T-helper 1 cell (primary cell): Measurements from ENCODE around the gene RNF34.
A peak's percentile ranks its signal among the peaks of the same experiment; 100 is the strongest.

ENCODE experiments used
- DNase-seq, 5 donors: peaks; one replicate each; pipeline ENCODE4 v3.0.0-alpha.2; 2012 to 2020

Gene RNF34

GRCh38 chr12:121390856-121391255, 9.1 kb upstream of the RNF34 start:
- DNase-seq, result no peak

DNA sequence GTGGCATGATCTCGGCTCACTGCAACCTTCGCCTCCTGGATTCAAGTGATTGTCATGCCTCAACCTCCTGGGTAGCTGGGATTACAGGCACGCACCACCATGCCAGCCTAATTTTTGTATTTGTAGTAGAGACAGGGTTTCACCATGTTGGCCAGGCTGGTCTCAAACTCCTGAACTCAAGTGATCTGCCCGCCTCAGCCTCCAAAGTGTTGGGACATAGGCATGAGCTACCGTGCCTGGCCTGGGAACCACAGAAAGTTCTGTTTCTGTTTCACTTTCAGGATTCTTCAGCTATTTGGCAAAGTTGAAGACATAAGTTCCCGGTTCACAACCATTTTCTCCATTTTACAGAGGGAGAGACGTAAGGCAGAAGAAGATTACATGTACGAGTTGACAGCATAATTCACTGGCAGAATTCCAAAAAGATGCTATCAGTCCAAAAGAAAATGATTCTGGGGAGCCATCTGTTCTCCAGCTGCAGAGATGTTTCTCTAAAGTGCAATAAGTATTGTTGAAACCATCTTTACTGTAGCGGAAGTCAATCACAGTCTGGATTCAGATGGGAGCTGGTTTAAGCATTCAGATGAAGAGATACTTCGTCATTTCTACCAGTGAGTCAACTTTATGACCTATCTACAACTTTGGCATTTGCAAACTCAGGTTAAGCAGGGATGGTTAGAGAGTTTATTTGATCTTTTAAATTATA, 8.1 kb upstream of the RNF34 start:
- DNase-seq, result peak in 1 of 5 donors; percentile 79

DNA sequence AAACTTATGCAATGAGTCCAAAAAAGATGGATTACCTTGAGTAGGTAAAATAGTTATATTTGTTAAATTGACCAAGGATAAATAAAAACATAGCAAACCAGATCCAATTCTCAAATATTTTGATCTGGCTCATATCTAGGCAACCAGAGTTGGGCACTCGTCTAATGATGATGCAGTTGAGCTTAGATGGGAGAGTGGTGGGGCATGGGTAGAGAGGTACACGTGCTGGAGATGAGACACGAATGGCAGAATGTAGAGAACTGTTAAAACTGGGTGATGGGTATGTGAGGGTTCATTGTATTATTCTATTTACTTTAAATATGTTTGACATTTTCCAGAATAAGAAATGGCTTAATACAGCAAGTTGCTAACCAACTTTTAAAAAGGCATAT, 7.6 kb upstream of the RNF34 start:
- DNase-seq, result no peak

DNA sequence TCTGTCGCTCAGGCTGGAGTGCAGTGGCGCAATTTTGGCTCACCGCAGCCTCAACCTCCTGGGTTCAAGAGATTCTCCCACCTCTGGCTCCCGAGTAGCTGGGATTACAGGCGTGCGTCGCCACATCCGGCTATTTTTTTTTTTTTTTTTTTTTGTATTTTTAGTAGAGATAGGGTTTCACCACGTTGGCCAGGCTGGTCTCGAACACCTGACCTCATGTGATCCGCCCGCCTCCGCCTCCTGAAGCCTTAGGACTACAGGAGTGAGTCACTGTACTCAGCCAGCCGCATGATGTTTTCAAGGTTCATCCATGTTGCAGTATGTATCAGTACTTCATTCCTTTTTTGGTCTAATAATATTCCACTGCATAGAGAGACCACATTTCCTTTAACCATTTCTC, 2.4 kb upstream of the RNF34 start:
- no peak for DNase-seq

GRCh38 chr12:121398355-121398754, 1.6 kb upstream of the RNF34 start:
- DNase-seq, result no peak

DNA sequence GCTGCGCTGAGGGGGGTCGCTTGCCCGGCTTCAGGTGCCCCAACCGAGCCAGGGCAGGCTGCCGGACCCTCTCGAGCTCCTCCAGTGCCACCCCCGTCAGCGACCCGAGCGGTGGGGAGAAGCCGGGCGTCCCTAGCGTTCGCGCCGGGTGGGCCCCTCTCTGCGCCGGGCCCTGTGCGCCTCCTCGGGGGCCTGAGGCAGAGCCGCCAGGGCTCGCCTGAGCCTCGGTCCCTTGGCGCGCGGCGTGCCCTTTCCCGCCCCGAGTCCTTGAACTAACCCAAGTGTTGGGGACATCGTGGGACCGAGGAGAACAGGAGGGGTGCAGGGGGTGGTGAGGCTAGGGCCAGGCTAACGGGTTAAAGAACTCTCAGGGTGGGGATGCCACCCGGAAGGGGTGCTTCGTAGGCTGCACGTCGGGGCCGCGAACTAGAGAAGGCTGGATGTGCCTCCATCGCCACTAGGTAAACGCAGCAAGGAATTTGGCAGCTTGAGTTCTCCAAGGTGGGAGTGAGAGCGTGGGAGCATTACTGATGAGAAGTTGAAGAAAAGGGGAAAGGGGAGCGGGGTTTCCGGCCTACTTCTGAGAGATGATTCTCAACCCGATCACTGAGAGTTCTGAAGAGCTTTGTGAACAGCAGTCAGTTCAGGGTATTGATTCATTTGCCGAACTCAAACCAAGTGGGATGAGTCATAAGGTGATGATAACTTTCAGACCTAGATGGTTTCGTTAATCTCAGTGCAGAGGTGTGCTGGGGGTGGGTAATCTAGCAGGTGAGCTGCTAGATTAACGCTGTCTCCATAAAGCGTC, 618 bp downstream of the RNF34 start:
- DNase-seq, result peak; percentile 10 to 84 (median 35)

GRCh38 chr12:121403721-121404120, 3.8 kb downstream of the RNF34 start:
- DNase-seq, result no peak

- peak in 1 of 5 donors; percentile 7 for DNase-seq
Observed at GRCh38 chr12:121404734-121405133, 4.8 kb downstream of the RNF34 start.

GRCh38 chr12:121405211-121405610, 5.3 kb downstream of the RNF34 start:
- DNase-seq, result no peak

DNA sequence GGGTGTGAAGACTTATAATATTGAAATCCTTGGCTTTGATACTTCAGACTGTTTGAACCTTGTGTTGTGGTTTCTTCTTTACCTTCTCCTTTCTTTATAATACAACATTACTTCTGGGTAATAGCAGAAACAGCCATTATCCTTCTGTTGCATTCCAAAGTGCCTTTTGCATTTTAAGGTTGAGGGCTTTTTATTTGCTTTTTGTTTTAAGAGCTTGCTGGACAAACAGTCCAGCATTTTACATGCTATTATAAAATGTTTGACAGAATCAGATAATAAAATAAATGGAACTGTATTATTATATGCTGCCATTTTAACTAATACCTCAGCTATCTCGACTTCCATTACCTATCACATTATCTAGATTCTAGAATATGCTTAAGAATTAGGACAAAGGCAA, 14.0 kb downstream of the RNF34 start:
- DNase-seq, result no peak

DNA sequence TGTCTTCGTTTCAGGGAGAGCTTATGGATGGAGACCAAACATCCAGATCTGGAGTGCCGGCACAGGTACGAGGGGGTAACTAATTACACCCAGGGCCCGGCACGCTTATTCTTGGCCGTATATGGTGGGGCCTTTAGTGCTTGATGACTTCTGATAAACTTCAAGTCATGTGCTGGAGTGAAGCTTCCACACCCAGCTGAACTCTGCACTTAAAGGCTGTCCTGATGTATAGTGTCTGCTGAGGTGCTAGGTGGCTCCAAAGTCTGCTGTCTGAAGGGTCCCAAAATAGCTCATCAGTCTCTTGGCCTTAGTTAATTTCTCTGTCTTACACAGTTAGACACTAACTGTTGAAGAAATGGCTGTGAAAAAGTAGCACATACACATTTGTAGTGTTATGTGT, 17.9 kb downstream of the RNF34 start:
- no peak for DNase-seq

- no peak for DNase-seq
Observed at GRCh38 chr12:121420109-121420508, 20.2 kb downstream of the RNF34 start.

DNA sequence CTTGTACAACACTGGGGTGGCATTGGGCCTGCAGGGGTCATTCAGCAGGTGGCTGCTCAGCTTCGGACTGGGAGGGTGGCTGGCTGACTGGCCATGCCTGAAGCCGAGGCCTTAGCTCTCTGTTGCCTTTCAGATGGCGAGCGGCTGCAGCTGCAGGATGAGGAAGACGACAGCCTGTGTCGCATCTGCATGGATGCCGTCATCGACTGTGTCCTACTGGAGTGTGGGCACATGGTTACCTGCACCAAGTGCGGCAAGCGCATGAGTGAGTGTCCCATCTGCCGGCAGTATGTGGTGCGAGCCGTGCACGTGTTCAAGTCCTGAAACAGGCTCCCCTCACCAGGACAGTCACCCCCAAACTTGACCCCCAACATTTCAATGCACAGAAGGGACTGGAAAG, 23.3 kb downstream of the RNF34 start:
- DNase-seq, result no peak

- no peak for DNase-seq
Observed at GRCh38 chr12:121423682-121424623, 24.0 kb downstream of the RNF34 start.

DNA sequence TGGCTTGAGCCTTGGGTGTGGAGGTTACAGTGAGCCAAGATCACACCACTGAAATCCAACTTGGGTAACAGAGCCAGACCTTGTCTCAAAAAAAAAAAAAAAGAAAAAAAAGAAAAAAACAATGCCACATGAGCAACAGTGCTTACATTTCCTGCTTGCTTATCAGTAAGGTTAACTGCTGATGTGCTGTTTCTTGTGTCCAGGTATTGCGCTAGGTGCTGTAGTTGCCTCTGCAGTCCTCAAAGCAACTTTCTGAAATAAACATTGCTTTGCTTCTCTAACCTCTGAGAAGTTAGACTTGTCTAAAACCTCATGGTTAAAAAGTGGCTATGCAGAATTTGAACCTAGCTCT, 24.7 kb downstream of the RNF34 start:
- DNase-seq, result no peak

DNA sequence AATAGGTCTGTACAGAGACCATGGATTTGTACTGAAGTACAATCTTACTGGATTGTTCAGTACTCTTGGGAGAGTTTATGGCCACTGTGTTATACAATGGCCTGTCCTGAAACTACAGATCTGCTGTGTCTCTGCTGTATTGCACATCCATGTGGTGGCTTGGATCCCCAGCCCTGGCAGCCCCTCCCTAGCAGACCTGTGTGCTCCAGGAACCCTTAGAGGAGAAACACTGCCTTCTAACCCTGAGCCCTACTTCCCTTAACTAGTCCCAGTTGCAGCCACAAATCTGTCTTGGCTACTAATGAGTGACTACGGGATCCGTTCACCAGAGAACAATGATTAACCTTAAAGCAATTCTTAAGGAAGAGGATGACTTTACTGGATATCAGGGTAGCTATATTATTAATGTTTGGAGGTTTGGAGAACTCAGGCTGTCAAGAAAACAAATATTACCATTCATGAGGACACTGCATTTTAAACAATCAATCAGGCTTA, 27.7 kb downstream of the RNF34 start:
- DNase-seq, result no peak

GRCh38 chr12:121428883-121429282, 29.0 kb downstream of the RNF34 start:
- no peak for DNase-seq

DNA sequence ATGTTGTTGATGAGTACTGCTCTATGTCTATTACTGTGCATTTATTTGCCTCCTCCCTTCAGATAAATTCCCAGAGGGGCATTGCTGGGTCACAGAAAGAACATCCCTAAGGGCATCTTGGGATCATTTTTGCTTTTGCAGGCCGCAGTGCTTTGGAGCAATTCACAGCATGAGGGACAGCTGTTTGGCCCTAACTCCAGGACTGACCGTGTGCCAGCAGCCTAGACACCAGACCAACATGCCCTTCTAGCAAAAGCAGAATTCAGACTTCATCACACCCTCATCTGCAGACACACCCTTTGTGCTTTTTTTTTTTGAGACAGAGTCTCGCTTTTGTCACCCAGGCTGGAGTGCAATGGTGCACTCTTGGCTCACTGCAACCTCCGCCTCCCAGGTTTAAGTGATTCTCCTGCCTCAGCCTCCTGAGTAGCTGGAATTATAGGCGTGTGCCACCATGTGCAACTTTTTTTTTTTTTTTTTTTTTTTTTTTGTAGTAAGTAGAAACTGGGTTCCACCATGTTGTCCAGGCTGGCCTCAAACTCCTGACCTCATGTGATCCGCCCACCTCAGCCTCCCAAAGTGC, 31.0 kb downstream of the RNF34 start:
- DNase-seq, result no peak

- no peak for DNase-seq
Observed at GRCh38 chr12:121432740-121433480, 33.0 kb downstream of the RNF34 start.

DNA sequence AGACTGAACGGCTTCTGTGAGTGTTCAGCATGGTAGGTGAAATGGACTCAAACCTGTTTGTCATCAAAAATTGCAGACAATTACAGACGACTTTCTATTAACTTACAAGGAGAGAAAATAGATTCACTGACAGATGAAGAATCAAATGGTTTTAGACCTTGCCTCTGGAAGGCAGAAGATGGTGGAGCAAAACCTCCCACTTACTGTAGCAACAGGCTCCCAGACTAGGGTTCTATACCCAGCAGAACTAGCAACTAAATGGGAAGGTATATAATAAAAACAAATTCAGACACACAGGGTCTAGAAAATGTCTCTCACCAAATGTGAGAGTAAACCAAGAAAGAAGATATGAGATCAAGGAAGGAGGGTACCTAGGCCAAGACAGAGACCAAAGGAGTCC, 36.8 kb downstream of the RNF34 start:
- DNase-seq, result no peak

DNA sequence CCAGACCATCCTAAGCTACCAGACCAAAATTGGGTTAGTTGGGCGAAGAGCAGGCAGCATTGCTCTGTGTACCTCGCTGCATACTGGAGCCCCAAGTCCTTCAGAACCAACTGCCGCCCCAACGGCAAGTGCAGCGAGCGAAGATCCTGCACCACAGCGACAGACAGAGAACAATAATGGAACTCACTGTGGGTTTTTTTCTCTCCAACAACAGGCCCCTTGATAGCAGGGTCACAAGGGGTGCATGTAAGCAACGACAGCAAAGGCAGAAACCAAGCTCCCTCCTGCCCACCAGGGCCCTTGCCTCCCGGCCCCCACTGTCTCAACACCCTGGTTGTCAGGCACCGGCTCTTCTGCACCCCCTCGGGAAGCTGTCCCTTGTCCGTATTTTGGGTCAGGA, 39.0 kb downstream of the RNF34 start:
- DNase-seq, result no peak

GRCh38 chr12:121439715-121440114, 39.8 kb downstream of the RNF34 start:
- no peak for DNase-seq
